Activated T-helper 2 cell treated with anti-CD3 and anti-CD28 coated beads, Interferon-gamma antibody, Interleukin-2, Interleukin-4, amounts not matched to agents 10 μg/mL and 5 μg/mL and 100 μg/mL, durations not matched to agents 14 hours and 24 hours and 36 hours (primary cell): ENCODE measurements around the gene SNX33. TPM values are rescaled to one million over a fixed set of nuclear protein-coding genes. Genes with fewer than 3 reads are reported as not detected.
"Not testable (repeated sequence)": the region's sequence is repeated elsewhere in the genome, so short reads cannot be mapped to it uniquely, and the experiment has no call there.

Source experiments
- DNase-seq: peaks from one replicate; pipeline ENCODE4 v3.0.0; 2021; ENCODE audit warnings: low spot score
- H3K27ac Mint-ChIP-seq: one replicate; pipeline ENCODE4 v1.8.0; 2021; ENCODE audit warnings: mixed read lengths
- H3K27me3 Mint-ChIP-seq: one replicate; pipeline ENCODE4 v1.8.0; 2021; ENCODE audit warnings: low read depth, mixed read lengths
- H3K36me3 Mint-ChIP-seq: one replicate; pipeline ENCODE4 v1.8.0; 2021; ENCODE audit warnings: low read depth, mixed read lengths
- H3K4me1 Mint-ChIP-seq: one replicate; pipeline ENCODE4 v1.8.0; 2021; ENCODE audit warnings: low read depth, mixed read lengths
- H3K4me3 Mint-ChIP-seq: one replicate; pipeline ENCODE4 v1.8.0; 2021; ENCODE audit warnings: low read depth, mild to moderate bottlenecking, moderate library complexity, mixed read lengths
- H3K9me3 Mint-ChIP-seq: one replicate; pipeline ENCODE4 v1.8.0; 2021; ENCODE audit warnings: mixed read lengths
- intact Hi-C: fragments of 100-400 bp; cut with micrococcal nuclease; formaldehyde crosslinking; loops from one replicate; pipeline ENCODE4 v1.15.1; 2023
- total RNA-seq: library from RNA; stranded (reverse); gene quantifications from 2 replicates; pipeline ENCODE4 v1.2.3, GENCODE V29; 2022

The SNX33 gene
- total RNA-seq, 1 donor from 2014 or later, result 6.8 TPM

GRCh38 chr15:75696311-75696720, 48.6 kb downstream of the SNX33 start:
- Mint-ChIP-seq H3K27ac (no peak overlapping the region), H3K36me3 (no peaks in the 10 kb centered on the region), H3K4me3 (no peak overlapping the region), H3K27me3 (peaks cover 11% of the 10 kb centered on the region), H3K4me1 (peaks cover 6% of the 10 kb centered on the region), H3K9me3 (no peaks in the 10 kb centered on the region)
- intact Hi-C loops, result no loop called here
- DNase-seq, result no peak

- peaks cover 11% of the 10 kb centered on the region for H3K27me3 Mint-ChIP-seq
- no peak overlapping the region for H3K27ac Mint-ChIP-seq
- peaks cover 6% of the 10 kb centered on the region for H3K4me1 Mint-ChIP-seq
- no peak for DNase-seq
- no peaks in the 10 kb centered on the region for H3K9me3 Mint-ChIP-seq
- H3K36me3 Mint-ChIP-seq, result no peaks in the 10 kb centered on the region
- intact Hi-C loops, result no loop called here
- no peak overlapping the region for H3K4me3 Mint-ChIP-seq
These were observed 49.1 kb downstream of the SNX33 start for GRCh38 chr15:75696854-75697259.

DNA sequence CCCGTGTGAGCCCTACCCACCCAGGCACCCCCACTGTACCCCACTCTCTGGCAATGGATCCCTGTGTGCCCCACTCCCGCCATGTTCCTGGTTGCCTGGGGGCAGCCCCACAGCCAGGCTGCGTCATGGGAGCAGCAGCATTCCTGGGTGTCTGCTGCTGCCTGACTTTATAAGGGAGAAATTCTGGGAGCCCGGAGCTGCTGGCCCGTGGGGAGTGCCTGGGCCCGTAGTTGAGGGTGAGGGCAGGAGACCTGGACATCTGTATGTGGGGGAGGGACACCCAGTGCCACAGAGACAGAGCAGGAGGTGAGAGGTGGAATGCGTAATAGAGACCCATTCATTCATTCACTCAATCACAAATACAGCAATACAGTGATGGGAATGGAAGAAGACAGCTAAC, 49.8 kb downstream of the SNX33 start:
- Mint-ChIP-seq H3K27ac (no peak overlapping the region), H3K4me3 (no peak overlapping the region), H3K36me3 (no peaks in the 10 kb centered on the region), H3K4me1 (peaks cover 6% of the 10 kb centered on the region), H3K27me3 (peaks cover 7% of the 10 kb centered on the region), H3K9me3 (no peaks in the 10 kb centered on the region)
- no peak for DNase-seq
- intact Hi-C loops, result no loop called here

DNA sequence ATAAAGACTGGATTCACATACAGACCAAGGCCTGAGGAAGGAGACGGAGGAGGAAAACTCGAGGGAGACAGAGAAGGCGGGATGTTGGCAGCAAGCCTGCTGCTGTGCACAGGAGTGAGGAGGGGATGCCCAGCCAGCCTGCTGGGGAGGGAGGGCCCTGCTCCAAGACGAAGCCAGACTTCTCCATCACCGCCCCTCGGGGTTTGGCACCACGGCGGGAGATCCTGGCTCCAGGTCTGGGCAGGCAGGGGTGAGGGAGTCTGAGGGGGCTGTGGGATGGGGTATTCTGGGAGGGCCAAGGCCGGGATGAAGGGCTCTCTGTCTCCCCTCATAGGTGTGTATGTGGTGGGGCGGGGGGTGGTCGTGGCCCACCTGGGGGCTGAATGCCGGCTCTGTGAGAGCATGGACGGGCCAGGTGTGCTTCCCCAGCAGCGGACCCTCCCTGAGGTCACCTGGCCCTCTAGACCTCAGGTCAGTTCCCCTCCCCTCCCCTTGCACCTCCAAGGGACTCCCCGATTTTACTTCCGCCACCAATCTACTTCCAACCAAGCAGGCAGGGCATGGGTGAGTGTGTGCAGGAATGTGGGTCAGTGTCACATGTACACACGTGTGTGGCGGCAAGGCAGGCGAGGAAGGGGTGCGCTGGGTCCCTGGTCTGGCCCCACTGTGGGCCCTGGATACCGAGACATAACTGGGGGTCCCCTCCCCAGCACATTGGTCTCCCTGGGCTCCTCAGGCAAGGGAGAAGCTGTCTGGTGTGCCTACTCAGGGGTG, 50.4 kb downstream of the SNX33 start:
- H3K27ac Mint-ChIP-seq, H3K4me1 Mint-ChIP-seq, H3K27me3 Mint-ChIP-seq, intact Hi-C loops, H3K4me3 Mint-ChIP-seq, DNase-seq, H3K9me3 Mint-ChIP-seq, H3K36me3 Mint-ChIP-seq: not testable (repeated sequence)

- H3K9me3 Mint-ChIP-seq, H3K4me1 Mint-ChIP-seq, H3K27me3 Mint-ChIP-seq, DNase-seq, H3K27ac Mint-ChIP-seq, intact Hi-C loops, H3K4me3 Mint-ChIP-seq, H3K36me3 Mint-ChIP-seq: not testable (repeated sequence)
These were observed 51.8 kb downstream of the SNX33 start for GRCh38 chr15:75699517-75699916.

DNA sequence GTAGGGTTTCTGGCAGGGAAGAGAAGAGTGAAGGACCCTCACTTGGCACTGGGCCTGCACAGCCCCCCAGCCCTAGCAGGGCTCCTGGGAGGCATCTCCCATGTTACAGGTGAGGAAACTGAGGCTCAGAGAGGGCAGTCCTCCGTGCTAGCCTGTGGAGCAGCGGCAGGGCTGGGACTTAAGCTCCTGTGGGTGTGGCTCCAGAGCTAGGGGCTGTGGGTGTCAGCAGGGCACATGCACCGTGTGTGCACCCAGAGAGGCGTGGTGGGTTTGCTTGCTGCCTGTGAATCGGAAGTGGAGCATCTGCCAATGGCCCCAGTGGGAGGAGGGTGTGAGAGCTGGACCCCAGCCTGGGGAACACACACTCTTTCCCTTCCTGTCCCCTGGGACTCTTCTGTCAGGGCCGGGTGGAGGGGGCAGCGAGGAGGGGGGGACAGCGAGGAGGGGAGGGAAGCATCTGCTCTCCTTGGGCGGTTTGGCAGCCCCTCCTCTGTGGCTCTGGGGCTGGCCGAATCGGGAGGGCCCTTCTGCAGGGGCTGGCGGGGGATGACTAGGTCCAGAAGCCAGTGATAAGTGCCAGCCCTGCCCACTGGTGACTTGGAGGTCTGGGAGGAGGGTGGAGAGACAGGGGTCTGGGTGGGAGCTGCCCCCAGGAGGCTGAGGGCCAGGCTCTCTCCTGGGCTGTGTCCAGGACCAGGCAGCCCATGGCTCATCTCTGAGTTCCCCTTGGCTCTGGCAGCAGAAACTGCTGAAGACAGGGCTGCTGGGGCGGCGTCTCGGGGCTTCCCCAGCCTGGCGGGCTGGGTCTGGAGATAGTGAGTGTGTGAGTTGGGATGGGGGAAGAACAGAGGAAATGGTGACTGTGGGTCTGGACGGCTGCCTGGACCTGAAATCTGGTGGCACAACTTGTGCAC, 52.5 kb downstream of the SNX33 start:
- DNase-seq, H3K4me3 Mint-ChIP-seq, H3K36me3 Mint-ChIP-seq, H3K4me1 Mint-ChIP-seq, H3K9me3 Mint-ChIP-seq, H3K27me3 Mint-ChIP-seq, H3K27ac Mint-ChIP-seq, intact Hi-C loops: not testable (repeated sequence)

DNA sequence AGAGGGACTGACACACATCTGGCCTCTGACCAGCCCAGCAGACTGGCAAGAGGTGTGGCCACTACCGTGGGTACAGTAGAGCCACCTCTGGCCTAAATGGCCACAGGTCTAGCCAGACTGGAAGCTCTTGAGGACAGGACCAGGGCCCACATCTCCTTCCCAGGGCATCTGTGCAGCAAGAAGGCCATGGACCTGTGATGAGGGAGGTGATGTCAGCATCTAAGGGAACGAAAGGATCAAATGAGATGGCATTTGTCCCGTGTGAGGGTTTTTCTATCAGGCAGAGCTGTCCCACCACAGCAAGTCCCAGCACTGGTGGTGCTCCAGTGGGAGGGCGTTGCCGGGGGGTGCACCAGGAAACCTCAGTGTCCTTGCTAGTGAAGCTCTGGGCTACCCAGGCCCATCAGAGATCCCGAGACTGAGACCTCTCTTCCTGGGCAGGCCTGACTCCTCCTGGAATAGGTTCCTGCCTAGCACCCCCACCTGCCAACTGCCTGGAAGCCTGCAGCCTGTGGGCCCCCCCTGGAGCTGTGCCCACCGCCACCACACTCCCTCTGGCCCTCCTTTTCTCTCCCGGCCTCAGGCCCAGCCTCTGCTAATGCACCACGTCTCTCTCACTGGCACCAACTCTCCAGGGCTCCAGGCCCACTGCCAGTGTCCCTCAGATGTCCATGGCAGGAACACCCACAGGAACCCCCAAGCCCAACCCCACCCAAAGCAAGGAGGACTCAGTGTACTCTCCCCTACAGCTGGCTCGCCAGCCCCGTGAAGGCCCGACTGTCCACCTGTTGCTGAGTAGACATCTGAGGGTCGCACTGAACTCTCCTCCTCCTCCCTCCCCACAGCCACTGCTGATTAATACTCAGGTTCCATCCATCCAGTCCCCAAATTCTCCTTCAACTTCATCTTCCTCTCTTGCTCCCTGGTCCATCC, 53.6 kb downstream of the SNX33 start:
- intact Hi-C loops, H3K4me3 Mint-ChIP-seq, H3K27me3 Mint-ChIP-seq, H3K4me1 Mint-ChIP-seq, H3K27ac Mint-ChIP-seq, DNase-seq, H3K36me3 Mint-ChIP-seq, H3K9me3 Mint-ChIP-seq: not testable (repeated sequence)

DNA sequence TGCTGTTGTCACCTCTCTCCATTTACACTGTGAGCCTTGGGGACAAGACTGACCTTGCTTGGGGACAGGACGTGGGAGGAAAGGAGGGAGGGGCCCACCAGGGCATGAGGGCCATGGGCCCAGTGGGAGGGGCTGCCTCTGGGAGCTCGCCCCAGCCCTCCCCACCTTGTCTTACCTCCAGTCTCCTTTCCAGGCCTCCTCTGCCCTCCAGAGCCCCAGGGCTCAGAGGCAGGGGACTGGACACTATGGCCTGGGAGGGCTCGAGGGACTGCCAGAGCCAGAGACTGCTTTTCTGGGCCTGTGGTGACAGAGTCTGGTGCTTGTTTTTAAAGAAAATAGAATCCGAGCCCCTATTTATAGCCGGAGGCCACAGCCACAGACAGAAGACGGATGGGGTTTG, 54.7 kb downstream of the SNX33 start:
- H3K4me1 Mint-ChIP-seq, result no peaks in the 10 kb centered on the region
- H3K27me3 Mint-ChIP-seq, result no peaks in the 10 kb centered on the region
- no peak overlapping the region for H3K4me3 Mint-ChIP-seq
- DNase-seq, result no peak
- no peaks in the 10 kb centered on the region for H3K36me3 Mint-ChIP-seq
- intact Hi-C loops, result no loop called here
- no peaks in the 10 kb centered on the region for H3K9me3 Mint-ChIP-seq
- no peak overlapping the region for H3K27ac Mint-ChIP-seq

DNA sequence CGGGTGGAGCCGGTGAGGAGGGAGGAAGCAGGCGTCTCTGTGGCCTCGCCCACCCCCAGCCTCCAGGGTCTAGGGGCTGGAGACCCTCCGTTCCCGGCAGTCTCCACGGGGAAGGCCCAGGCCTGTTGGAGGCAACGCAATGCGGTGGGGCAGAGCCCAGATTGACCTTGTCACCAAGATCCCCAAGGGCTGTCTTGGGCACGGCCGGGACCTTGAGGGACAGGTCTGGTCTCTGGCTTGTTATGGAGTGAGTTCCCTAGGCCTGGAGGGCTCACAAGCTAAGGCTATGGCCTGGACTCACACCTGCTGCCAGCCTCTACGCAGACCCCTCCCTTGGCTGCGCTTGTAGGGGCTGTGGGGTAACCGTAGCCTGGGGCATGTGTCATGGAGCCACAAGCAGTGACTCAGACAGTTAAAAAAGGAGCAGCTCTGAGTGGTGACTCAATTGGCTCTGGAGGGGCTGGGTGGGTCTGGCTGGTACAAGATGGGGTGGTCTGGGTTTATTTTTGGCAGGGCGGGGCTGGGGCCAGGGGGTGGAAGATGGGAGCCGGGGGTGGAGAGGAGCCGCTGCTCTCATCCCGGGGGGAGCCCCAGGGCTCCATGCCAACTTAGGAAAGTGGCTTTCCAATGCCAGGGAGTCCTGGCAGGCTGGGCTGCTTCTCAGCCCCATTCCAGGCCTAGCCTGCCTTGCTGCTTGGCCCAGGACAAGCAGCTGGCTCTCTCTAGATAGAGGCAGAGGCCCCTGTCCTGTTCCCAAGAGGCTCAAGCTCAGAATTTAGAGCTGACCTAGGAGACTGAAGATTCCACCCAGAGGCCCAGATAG, 55.9 kb downstream of the SNX33 start:
- H3K4me3 Mint-ChIP-seq, H3K27me3 Mint-ChIP-seq, H3K36me3 Mint-ChIP-seq, DNase-seq, intact Hi-C loops, H3K4me1 Mint-ChIP-seq, H3K27ac Mint-ChIP-seq, H3K9me3 Mint-ChIP-seq: not testable (repeated sequence)

GRCh38 chr15:75704263-75704615, 56.5 kb downstream of the SNX33 start:
- H3K27me3 Mint-ChIP-seq, result no peaks in the 10 kb centered on the region
- H3K36me3 Mint-ChIP-seq, result no peaks in the 10 kb centered on the region
- intact Hi-C loops, result no loop called here
- no peak overlapping the region for H3K4me3 Mint-ChIP-seq
- H3K9me3 Mint-ChIP-seq, result no peaks in the 10 kb centered on the region
- no peaks in the 10 kb centered on the region for H3K4me1 Mint-ChIP-seq
- DNase-seq, result no peak
- H3K27ac Mint-ChIP-seq, result no peak overlapping the region

DNA sequence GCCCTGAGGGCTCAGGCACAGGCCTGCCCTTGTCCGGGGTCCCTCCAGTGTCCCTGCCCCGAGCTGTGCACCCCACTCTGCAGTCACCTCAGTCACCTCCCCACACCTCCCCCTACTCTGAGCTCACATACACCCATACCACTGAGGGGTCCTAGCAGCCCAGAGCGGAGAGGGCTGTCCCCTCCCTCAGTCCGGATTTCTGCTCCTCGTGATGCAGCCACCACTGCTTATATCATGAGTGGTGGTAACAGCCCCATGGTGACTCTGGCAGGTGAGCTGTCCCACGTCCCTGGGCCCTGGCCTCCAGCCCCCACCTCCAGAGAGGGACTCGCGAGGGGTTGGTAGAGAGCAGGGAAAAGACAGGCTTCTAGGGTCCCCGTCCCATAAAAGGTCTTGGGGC, 56.9 kb downstream of the SNX33 start:
- intact Hi-C loops, result no loop called here
- H3K27me3 Mint-ChIP-seq, result no peaks in the 10 kb centered on the region
- H3K36me3 Mint-ChIP-seq, result no peaks in the 10 kb centered on the region
- DNase-seq, result no peak
- no peak overlapping the region for H3K4me3 Mint-ChIP-seq
- H3K9me3 Mint-ChIP-seq, result no peaks in the 10 kb centered on the region
- no peaks in the 10 kb centered on the region for H3K4me1 Mint-ChIP-seq
- no peak overlapping the region for H3K27ac Mint-ChIP-seq

GRCh38 chr15:75705375-75705774, 57.7 kb downstream of the SNX33 start:
- H3K27ac Mint-ChIP-seq, H3K4me3 Mint-ChIP-seq, DNase-seq, H3K9me3 Mint-ChIP-seq, H3K4me1 Mint-ChIP-seq, H3K27me3 Mint-ChIP-seq, H3K36me3 Mint-ChIP-seq, intact Hi-C loops: not testable (repeated sequence)
